Breast epithelium (tissue), 3 donors: ENCODE measurements around the gene BRINP3.

Source experiments
- POLR2A ChIP-seq: fragments of 450-650 bp; IDR thresholded peaks from one replicate; pipeline ENCODE4 v1.6.1; 2016; ENCODE audit warnings: antibody characterized with exemption, mild to moderate bottlenecking, moderate library complexity
- TF ChIP-seq, protein P1 (sequence below), 3 donors: fragments of 450-650 bp; IDR thresholded peaks; one replicate each; pipeline ENCODE4 v1.5.1; 2016 to 2017; ENCODE audit warnings: antibody characterized with exemption in 3 of 3, mild to moderate bottlenecking in 3 of 3, moderate library complexity in 3 of 3

GRCh38 chr1:190464690-190465089 is 13.0 kb downstream of the BRINP3 start:
- TF ChIP-seq, protein P1, sequence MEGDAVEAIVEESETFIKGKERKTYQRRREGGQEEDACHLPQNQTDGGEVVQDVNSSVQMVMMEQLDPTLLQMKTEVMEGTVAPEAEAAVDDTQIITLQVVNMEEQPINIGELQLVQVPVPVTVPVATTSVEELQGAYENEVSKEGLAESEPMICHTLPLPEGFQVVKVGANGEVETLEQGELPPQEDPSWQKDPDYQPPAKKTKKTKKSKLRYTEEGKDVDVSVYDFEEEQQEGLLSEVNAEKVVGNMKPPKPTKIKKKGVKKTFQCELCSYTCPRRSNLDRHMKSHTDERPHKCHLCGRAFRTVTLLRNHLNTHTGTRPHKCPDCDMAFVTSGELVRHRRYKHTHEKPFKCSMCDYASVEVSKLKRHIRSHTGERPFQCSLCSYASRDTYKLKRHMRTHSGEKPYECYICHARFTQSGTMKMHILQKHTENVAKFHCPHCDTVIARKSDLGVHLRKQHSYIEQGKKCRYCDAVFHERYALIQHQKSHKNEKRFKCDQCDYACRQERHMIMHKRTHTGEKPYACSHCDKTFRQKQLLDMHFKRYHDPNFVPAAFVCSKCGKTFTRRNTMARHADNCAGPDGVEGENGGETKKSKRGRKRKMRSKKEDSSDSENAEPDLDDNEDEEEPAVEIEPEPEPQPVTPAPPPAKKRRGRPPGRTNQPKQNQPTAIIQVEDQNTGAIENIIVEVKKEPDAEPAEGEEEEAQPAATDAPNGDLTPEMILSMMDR (IDR thresholded peaks at IDR 0.05) = no peak
- TF ChIP-seq POLR2A = no peak
